Mesenchymal stem cell (in vitro differentiated cells and primary cell): ENCODE data around the gene DBNDD1.
"Not testable (repeated sequence)": the region's sequence is repeated elsewhere in the genome, so short reads cannot be mapped to it uniquely, and the experiment has no call there.

Experiments used
- DNase-seq: peaks from one replicate; pipeline ENCODE4 v3.0.0-alpha.2; 2013
- H2AFZ ChIP-seq: one replicate; pipeline ENCODE4 v1.6.1; 2013; ENCODE audit warnings: low read depth, mild to moderate bottlenecking, control low read depth, inconsistent platforms, low read length, moderate library complexity
- H2AK5ac ChIP-seq: 2 replicates; pipeline ENCODE4 v1.6.1; 2013; ENCODE audit warnings: low read length, moderate library complexity, mild to moderate bottlenecking, inconsistent platforms; ENCODE audit not compliant: severe bottlenecking
- H2BK120ac ChIP-seq: one replicate; pipeline ENCODE4 v1.6.1; 2013; ENCODE audit warnings: low read depth, mild to moderate bottlenecking, inconsistent platforms, low read length, moderate library complexity
- H2BK12ac ChIP-seq, 2 experiments: one replicate each; pipeline ENCODE4 v1.6.1; 2013; ENCODE audit warnings: inconsistent platforms in 2 of 2, low read length in 2 of 2, mild to moderate bottlenecking in 2 of 2, moderate library complexity in 2 of 2, control low read depth in 1 of 2
- H2BK15ac ChIP-seq: one replicate; pipeline ENCODE4 v1.6.1; 2013; ENCODE audit warnings: mild to moderate bottlenecking, low read depth, inconsistent platforms; ENCODE audit not compliant: poor library complexity, severe bottlenecking
- H2BK5ac ChIP-seq: 2 replicates; pipeline ENCODE4 v1.6.1; 2013; ENCODE audit warnings: low read depth, mild to moderate bottlenecking, low read length, control low read depth, inconsistent platforms; ENCODE audit not compliant: poor library complexity, severe bottlenecking
- H3K14ac ChIP-seq, 2 experiments: one replicate each; pipeline ENCODE4 v1.6.1; 2013; ENCODE audit warnings: inconsistent platforms in 2 of 2, low read length in 2 of 2, control low read depth in 1 of 2, mild to moderate bottlenecking in 1 of 2, moderate library complexity in 1 of 2
- H3K18ac ChIP-seq, 2 experiments: one replicate each; pipeline ENCODE4 v1.6.1; 2013; ENCODE audit warnings: inconsistent platforms in 2 of 2, low read length in 2 of 2, control low read depth in 1 of 2, low read depth in 1 of 2, mild to moderate bottlenecking in 1 of 2
- H3K23ac ChIP-seq, 2 experiments: one replicate each; pipeline ENCODE4 v1.6.1; 2013; ENCODE audit warnings: inconsistent platforms in 2 of 2, low read length in 2 of 2, mild to moderate bottlenecking in 2 of 2, moderate library complexity in 2 of 2, control low read depth in 1 of 2
- H3K27ac ChIP-seq: 2 replicates; pipeline ENCODE4 v1.5.1; 2013; ENCODE audit warnings: mild to moderate bottlenecking, moderate library complexity, low read length, control low read depth, inconsistent platforms; ENCODE audit not compliant: poor library complexity, severe bottlenecking
- H3K27me3 ChIP-seq, 2 experiments: 2 replicates each; pipeline versions ENCODE4 v1.6.1 to v1.7.0; 2013; ENCODE audit warnings: low read length in 2 of 2, mild to moderate bottlenecking in 2 of 2, moderate library complexity in 2 of 2, control low read depth in 1 of 2, inconsistent platforms in 1 of 2; ENCODE audit not compliant: control insufficient read depth in 1 of 2, insufficient read depth in 1 of 2
- H3K36me3 ChIP-seq, 2 experiments: 2 replicates each; pipeline versions ENCODE4 v1.6.1 to v1.7.0; 2013; ENCODE audit warnings: low read length in 2 of 2, control low read depth in 1 of 2, inconsistent platforms in 1 of 2, low read depth in 1 of 2, mild to moderate bottlenecking in 1 of 2; ENCODE audit not compliant: insufficient read depth in 2 of 2, control insufficient read depth in 1 of 2
- H3K4ac ChIP-seq, 2 experiments: one replicate each; pipeline ENCODE4 v1.6.1; 2013; ENCODE audit warnings: inconsistent platforms in 2 of 2, low read length in 2 of 2, mild to moderate bottlenecking in 2 of 2, moderate library complexity in 2 of 2, control low read depth in 1 of 2, low read depth in 1 of 2
- H3K4me1 ChIP-seq: 2 replicates; pipeline ENCODE4 v1.6.1; 2013; ENCODE audit warnings: low read depth, low read length, control low read depth; ENCODE audit not compliant: control insufficient read depth, insufficient read depth
- H3K4me2 ChIP-seq: 2 replicates; pipeline ENCODE4 v1.6.1; 2013; ENCODE audit warnings: low read length, mild to moderate bottlenecking, inconsistent platforms; ENCODE audit not compliant: poor library complexity, severe bottlenecking
- H3K4me3 ChIP-seq, 2 experiments: 2 replicates each; pipeline versions ENCODE4 v1.5.1 to v1.7.0; 2013; ENCODE audit warnings: low read length in 2 of 2, mild to moderate bottlenecking in 2 of 2, control low read depth in 1 of 2, low read depth in 1 of 2; ENCODE audit not compliant: insufficient read depth in 1 of 2
- H3K79me1 ChIP-seq: replicated peaks from 2 replicates; pipeline ENCODE4 v1.6.1; 2013; ENCODE audit warnings: mild to moderate bottlenecking, control low read depth, low read length, inconsistent platforms; ENCODE audit not compliant: poor library complexity, severe bottlenecking
- H3K9ac ChIP-seq: 2 replicates; pipeline ENCODE4 v1.7.0; 2013; ENCODE audit warnings: mild to moderate bottlenecking, low read length, moderate library complexity
- H3K9me3 ChIP-seq: 2 replicates; pipeline ENCODE4 v1.7.0; 2013; ENCODE audit warnings: mild to moderate bottlenecking, low read length; ENCODE audit not compliant: control insufficient read depth
- H4K8ac ChIP-seq: one replicate; pipeline ENCODE4 v1.6.1; 2013; ENCODE audit warnings: inconsistent platforms, mild to moderate bottlenecking, low read length, moderate library complexity
- H4K91ac ChIP-seq: one replicate; pipeline ENCODE4 v1.6.1; 2013; ENCODE audit warnings: mild to moderate bottlenecking, low read length, inconsistent platforms
- WGBS: methylation state at CpG from one replicate; pipeline ENCODE4 v1.1.7; 2013; ENCODE audit warnings: mixed read lengths; 5-methylcytosine and 5-hydroxymethylcytosine counted together

The DBNDD1 gene

GRCh38 chr16:89968074-89968473 lies 51.2 kb downstream of the DBNDD1 start:
- not testable (repeated sequence) for H2AFZ ChIP-seq, H3K27me3 ChIP-seq, H3K18ac ChIP-seq, H3K27ac ChIP-seq, H2AK5ac ChIP-seq, H3K4ac ChIP-seq, H3K4me3 ChIP-seq, H2BK120ac ChIP-seq, H2BK15ac ChIP-seq, H3K9ac ChIP-seq, H3K4me2 ChIP-seq, H3K14ac ChIP-seq, DNase-seq, H2BK12ac ChIP-seq, H4K8ac ChIP-seq, H2BK5ac ChIP-seq, H3K9me3 ChIP-seq, H3K23ac ChIP-seq, H4K91ac ChIP-seq
- Histone ChIP-seq H3K79me1 (peaks cover 22% of the 10 kb centered on the region), H3K36me3 (peaks cover 39 to 45% of the 10 kb centered on the region in 2 experiments), H3K4me1 (peaks cover 12% of the 10 kb centered on the region)
- WGBS: 85% methylated on average over 11 of the region's 11 CpGs

GRCh38 chr16:89967436-89967835 lies 51.8 kb downstream of the DBNDD1 start:
- not testable (repeated sequence) for H2BK5ac ChIP-seq, H4K91ac ChIP-seq, H2BK15ac ChIP-seq, H3K4ac ChIP-seq, H2AK5ac ChIP-seq, DNase-seq, H3K14ac ChIP-seq, H2AFZ ChIP-seq, H3K23ac ChIP-seq, H4K8ac ChIP-seq, H3K9me3 ChIP-seq, H3K27me3 ChIP-seq, H3K4me2 ChIP-seq, H2BK12ac ChIP-seq, H2BK120ac ChIP-seq, H3K4me3 ChIP-seq, H3K27ac ChIP-seq, H3K9ac ChIP-seq, H3K18ac ChIP-seq
- 86% methylated on average over 5 of the region's 5 CpGs for WGBS
- peaks cover 21% of the 10 kb centered on the region for H3K79me1 ChIP-seq
- H3K36me3 ChIP-seq: peaks cover 44 to 45% of the 10 kb centered on the region in 2 experiments
- H3K4me1 ChIP-seq: peaks cover 12% of the 10 kb centered on the region

- H2BK15ac ChIP-seq: no peak overlapping the region
- H3K79me1 ChIP-seq: peaks cover 17% of the 10 kb centered on the region
- no peak overlapping the region for H3K4ac ChIP-seq
- H3K36me3 ChIP-seq: peaks cover 45 to 48% of the 10 kb centered on the region in 2 experiments
- no peaks in the 10 kb centered on the region for H3K27me3 ChIP-seq
- H3K27ac ChIP-seq: no peak overlapping the region
- no peak overlapping the region for H3K23ac ChIP-seq
- peaks cover 7% of the 10 kb centered on the region for H3K4me1 ChIP-seq
- no peak overlapping the region for H3K4me3 ChIP-seq
- H2BK12ac ChIP-seq: no peak overlapping the region
- H3K9me3 ChIP-seq: no peaks in the 10 kb centered on the region
- H2AFZ ChIP-seq: no peak overlapping the region
- DNase-seq: no peak
- H3K18ac ChIP-seq: no peak overlapping the region
- no peak overlapping the region for H2BK5ac ChIP-seq
- 84% methylated on average over 9 of the region's 9 CpGs for WGBS
- no peak overlapping the region for H3K9ac ChIP-seq
- no peak overlapping the region for H2BK120ac ChIP-seq
- no peak overlapping the region for H4K91ac ChIP-seq
- no peak overlapping the region for H4K8ac ChIP-seq
- H2AK5ac ChIP-seq: no peak overlapping the region
- H3K4me2 ChIP-seq: no peak overlapping the region
- no peak overlapping the region for H3K14ac ChIP-seq
Observed at GRCh38 chr16:89966756-89967155, 52.5 kb downstream of the DBNDD1 start.

- Histone ChIP-seq H3K4me1 (peaks cover 2% of the 10 kb centered on the region), H3K27me3 (no peaks in the 10 kb centered on the region), H2BK5ac (no peak overlapping the region), H3K14ac (no peak overlapping the region), H3K23ac (no peak overlapping the region), H3K4ac (no peak overlapping the region), H3K27ac (no peak overlapping the region), H3K9ac (no peak overlapping the region), H2BK120ac (no peak overlapping the region), H3K4me2 (no peak overlapping the region), H3K18ac (no peak overlapping the region), H4K8ac (no peak overlapping the region), H2AFZ (no peak overlapping the region), H3K4me3 (no peak overlapping the region), H2BK12ac (no peak overlapping the region), H2AK5ac (no peak overlapping the region), H2BK15ac (no peak overlapping the region), H4K91ac (no peak overlapping the region), H3K79me1 (peaks cover 8% of the 10 kb centered on the region), H3K36me3 (peaks cover 51 to 58% of the 10 kb centered on the region in 2 experiments), H3K9me3 (no peaks in the 10 kb centered on the region)
- 93% methylated on average over 30 of the region's 30 CpGs for WGBS
- no peak for DNase-seq
Observed at GRCh38 chr16:89965447-89966225, 53.6 kb downstream of the DBNDD1 start.
